ENCODE results near the gene DRD1. TPM values are rescaled to one million over a fixed set of nuclear protein-coding genes. Genes with fewer than 3 reads are reported as not detected.

DRD1 gene
- total RNA-seq, 2 donors from 2014 or later: 0.28 to 0.77 TPM

DNA sequence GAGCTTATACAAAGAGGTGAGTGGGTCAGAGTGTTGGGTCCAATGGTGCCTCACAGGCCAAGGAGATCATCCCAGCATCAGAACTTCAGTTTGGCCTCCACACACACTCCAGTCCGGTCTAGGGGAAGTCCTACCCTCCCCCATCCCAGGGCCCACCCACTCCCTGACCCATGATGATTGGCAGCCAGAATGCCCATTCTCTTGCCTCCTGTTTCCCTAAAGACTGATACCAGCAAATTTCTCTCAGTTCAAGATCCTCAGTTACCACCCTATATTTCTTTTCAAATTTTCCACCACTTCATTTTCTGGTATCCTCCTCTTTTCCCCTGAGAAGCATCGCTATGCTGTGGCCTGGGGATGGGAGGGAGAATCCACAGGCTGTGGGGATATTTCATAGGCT lies 21.9 kb downstream of the DRD1 start:
- 84% methylated on average over 2 of the region's 2 CpGs for WGBS
- no peak for TF ChIP-seq POLR2A (IDR thresholded peaks at IDR 0.05)
- no peak for TF ChIP-seq POLR2AphosphoS5 (IDR thresholded peaks at IDR 0.05)
- TF ChIP-seq, protein P1, sequence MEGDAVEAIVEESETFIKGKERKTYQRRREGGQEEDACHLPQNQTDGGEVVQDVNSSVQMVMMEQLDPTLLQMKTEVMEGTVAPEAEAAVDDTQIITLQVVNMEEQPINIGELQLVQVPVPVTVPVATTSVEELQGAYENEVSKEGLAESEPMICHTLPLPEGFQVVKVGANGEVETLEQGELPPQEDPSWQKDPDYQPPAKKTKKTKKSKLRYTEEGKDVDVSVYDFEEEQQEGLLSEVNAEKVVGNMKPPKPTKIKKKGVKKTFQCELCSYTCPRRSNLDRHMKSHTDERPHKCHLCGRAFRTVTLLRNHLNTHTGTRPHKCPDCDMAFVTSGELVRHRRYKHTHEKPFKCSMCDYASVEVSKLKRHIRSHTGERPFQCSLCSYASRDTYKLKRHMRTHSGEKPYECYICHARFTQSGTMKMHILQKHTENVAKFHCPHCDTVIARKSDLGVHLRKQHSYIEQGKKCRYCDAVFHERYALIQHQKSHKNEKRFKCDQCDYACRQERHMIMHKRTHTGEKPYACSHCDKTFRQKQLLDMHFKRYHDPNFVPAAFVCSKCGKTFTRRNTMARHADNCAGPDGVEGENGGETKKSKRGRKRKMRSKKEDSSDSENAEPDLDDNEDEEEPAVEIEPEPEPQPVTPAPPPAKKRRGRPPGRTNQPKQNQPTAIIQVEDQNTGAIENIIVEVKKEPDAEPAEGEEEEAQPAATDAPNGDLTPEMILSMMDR (IDR thresholded peaks at IDR 0.05): no peak
- DNase-seq (ENCODE audit: low spot score): no peak
- intact Hi-C loops (cut with DNase I): no loop called here
- no peaks in the 10 kb centered on the region for H3K9me3 ChIP-seq
- H3K27ac ChIP-seq: no peak overlapping the region
- H3K4me3 ChIP-seq: no peak overlapping the region
- H3K27me3 ChIP-seq (replicated peaks; ENCODE audit: insufficient read depth): no peaks in the 10 kb centered on the region
- H3K36me3 ChIP-seq: no peaks in the 10 kb centered on the region
- no peaks in the 10 kb centered on the region for H3K4me1 ChIP-seq (replicated peaks)

DNA sequence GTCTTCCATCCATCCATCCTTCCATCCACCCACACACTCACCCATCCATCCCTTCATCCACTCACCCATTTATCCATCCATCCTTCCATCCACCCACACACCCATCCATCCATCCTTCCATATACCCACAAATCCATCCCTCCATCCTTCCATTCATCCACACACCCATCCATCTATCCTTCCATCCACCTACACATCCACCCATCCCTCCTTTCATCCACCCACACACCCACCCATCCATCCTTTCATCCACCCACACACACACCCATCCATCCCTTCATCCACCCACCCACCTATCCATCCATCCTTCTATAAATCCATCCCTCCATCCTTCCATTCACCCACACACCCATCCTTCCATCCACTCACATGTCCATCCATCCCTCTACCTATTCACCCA lies 23.6 kb downstream of the DRD1 start:
- no peak for TF ChIP-seq POLR2A (IDR thresholded peaks at IDR 0.05)
- TF ChIP-seq POLR2AphosphoS5 (IDR thresholded peaks at IDR 0.05): no peak
- TF ChIP-seq, protein P1 (IDR thresholded peaks at IDR 0.05): no peak
- Histone ChIP-seq H3K4me3 (no peak overlapping the region), H3K27ac (no peak overlapping the region), H3K36me3 (no peaks in the 10 kb centered on the region), H3K9me3 (no peaks in the 10 kb centered on the region), H3K27me3 (replicated peaks; ENCODE audit: insufficient read depth) (no peaks in the 10 kb centered on the region), H3K4me1 (replicated peaks) (no peaks in the 10 kb centered on the region)
- no peak for DNase-seq (ENCODE audit: low spot score)
- intact Hi-C loops (cut with DNase I): no loop called here

- Histone ChIP-seq H3K4me3 (no peak overlapping the region), H3K27ac (no peak overlapping the region), H3K9me3 (no peaks in the 10 kb centered on the region), H3K27me3 (replicated peaks; ENCODE audit: insufficient read depth) (no peaks in the 10 kb centered on the region), H3K36me3 (no peaks in the 10 kb centered on the region), H3K4me1 (replicated peaks) (no peaks in the 10 kb centered on the region)
- WGBS: 88% methylated on average over 1 of the region's 1 CpG
- TF ChIP-seq POLR2A (IDR thresholded peaks at IDR 0.05): no peak
- TF ChIP-seq POLR2AphosphoS5 (IDR thresholded peaks at IDR 0.05): no peak
- TF ChIP-seq, protein P1 (IDR thresholded peaks at IDR 0.05): no peak
- no peak for DNase-seq (ENCODE audit: low spot score)
- intact Hi-C loops (cut with DNase I): no loop called here
Observed at GRCh38 chr5:175418251-175418650, 25.7 kb downstream of the DRD1 start.

- H3K4me1 ChIP-seq (replicated peaks): no peaks in the 10 kb centered on the region
- DNase-seq (ENCODE audit: low spot score): no peak
- H3K36me3 ChIP-seq: no peaks in the 10 kb centered on the region
- TF ChIP-seq, protein P1 (IDR thresholded peaks at IDR 0.05): no peak
- TF ChIP-seq POLR2AphosphoS5 (IDR thresholded peaks at IDR 0.05): no peak
- no peak for TF ChIP-seq POLR2A (IDR thresholded peaks at IDR 0.05)
- intact Hi-C loops (cut with DNase I): no loop called here
- H3K4me3 ChIP-seq: no peak overlapping the region
- H3K27me3 ChIP-seq (replicated peaks; ENCODE audit: insufficient read depth): no peaks in the 10 kb centered on the region
- WGBS: 85% methylated on average over 2 of the region's 2 CpGs
- no peak overlapping the region for H3K27ac ChIP-seq
- H3K9me3 ChIP-seq: no peaks in the 10 kb centered on the region
Observed at GRCh38 chr5:175417384-175417783, 26.6 kb downstream of the DRD1 start.

DNA sequence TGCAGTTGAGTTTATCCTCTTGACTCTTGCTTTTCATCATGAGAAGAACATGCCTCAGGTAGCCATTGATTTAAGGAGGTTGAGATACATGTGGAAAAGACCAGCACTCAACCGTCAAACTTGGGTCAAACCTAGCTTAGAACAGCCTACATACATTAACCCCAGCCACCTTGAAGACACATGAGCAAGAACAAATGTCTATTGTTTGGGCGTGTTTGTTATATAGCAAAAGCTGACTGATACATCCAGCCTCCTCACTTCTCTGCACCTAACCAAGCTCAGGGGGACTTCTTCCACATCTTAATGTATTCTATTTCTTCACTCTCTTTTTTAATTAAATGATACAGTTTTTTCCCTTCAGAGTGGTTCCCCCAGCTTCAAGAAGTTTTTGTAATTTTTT lies 28.7 kb downstream of the DRD1 start:
- intact Hi-C loops (cut with DNase I): no loop called here
- Histone ChIP-seq H3K36me3 (no peaks in the 10 kb centered on the region), H3K4me3 (no peak overlapping the region), H3K9me3 (no peaks in the 10 kb centered on the region), H3K27ac (no peak overlapping the region), H3K27me3 (replicated peaks; ENCODE audit: insufficient read depth) (no peaks in the 10 kb centered on the region), H3K4me1 (replicated peaks) (no peaks in the 10 kb centered on the region)
- no peak for TF ChIP-seq POLR2A (IDR thresholded peaks at IDR 0.05)
- TF ChIP-seq, protein P1 (IDR thresholded peaks at IDR 0.05): no peak
- 91% methylated on average over 2 of the region's 2 CpGs for WGBS
- DNase-seq (ENCODE audit: low spot score): no peak
